HEK293T (cell line): Measurements from ENCODE around the gene SLC38A6.
A peak's percentile ranks its signal among the peaks of the same experiment; 100 is the strongest.

Source experiments
- CTCF ChIA-PET: fragments of 350-600 bp; formaldehyde crosslinking; extraction: SDS; loops from one replicate; lab custom pipeline; 2021; ENCODE audit warnings: antibody characterized with exemption, inconsistent platforms; lab: Yijun Ruan, JAX
- POLR2A ChIA-PET: fragments of 350-600 bp; formaldehyde crosslinking; extraction: SDS; loops from one replicate; lab custom pipeline; 2020; ENCODE audit warnings: antibody characterized with exemption, inconsistent platforms; lab: Yijun Ruan, JAX
- DNase-seq: peaks from one replicate; pipeline ENCODE4 v3.0.0; 2012; ENCODE audit warnings: mixed read lengths; ENCODE audit errors: extremely low spot score
- ARNT ChIP-seq: fragments of 450-650 bp; IDR thresholded peaks from 2 replicates; pipeline ENCODE4 v1.6.1; 2017; ENCODE audit warnings: mild to moderate bottlenecking
- BHLHE40 ChIP-seq: fragments of 450-650 bp; IDR thresholded peaks from 2 replicates; pipeline ENCODE4 v1.6.1; 2016; ENCODE audit warnings: mild to moderate bottlenecking, moderate library complexity, borderline replicate concordance
- CTBP1 ChIP-seq: fragments of 450-650 bp; IDR thresholded peaks from 2 replicates; pipeline ENCODE4 v1.6.1; 2016; ENCODE audit warnings: borderline replicate concordance
- ELF4 ChIP-seq: fragments of 450-650 bp; IDR thresholded peaks from 2 replicates; pipeline ENCODE4 v1.6.1; 2017; ENCODE audit warnings: antibody characterized with exemption
- FOXA1 ChIP-seq: fragments of 450-650 bp; IDR thresholded peaks from 2 replicates; pipeline ENCODE4 v1.6.1; 2016; ENCODE audit warnings: mild to moderate bottlenecking
- FOXK2 ChIP-seq: fragments of 450-650 bp; IDR thresholded peaks from 2 replicates; pipeline ENCODE4 v1.6.1; 2016; ENCODE audit warnings: mild to moderate bottlenecking
- FOXM1 ChIP-seq: fragments of 450-650 bp; IDR thresholded peaks from 2 replicates; pipeline ENCODE4 v1.6.1; 2017; ENCODE audit warnings: mild to moderate bottlenecking, borderline replicate concordance
- HDGF ChIP-seq: fragments of 450-650 bp; IDR thresholded peaks from 2 replicates; pipeline ENCODE4 v1.6.1; 2017; ENCODE audit warnings: antibody characterized with exemption, borderline replicate concordance
- L3MBTL2 ChIP-seq: fragments of 450-650 bp; conservative IDR thresholded peaks from 2 replicates; pipeline ENCODE4 v1.6.1; 2016; ENCODE audit warnings: mild to moderate bottlenecking
- LEF1 ChIP-seq: fragments of 450-650 bp; IDR thresholded peaks from 2 replicates; pipeline ENCODE4 v1.6.1; 2017; ENCODE audit warnings: mild to moderate bottlenecking, borderline replicate concordance
- NFRKB ChIP-seq: fragments of 450-650 bp; IDR thresholded peaks from 2 replicates; pipeline ENCODE4 v1.6.1; 2016; ENCODE audit warnings: mild to moderate bottlenecking, moderate library complexity
- SP1 ChIP-seq: fragments of 450-650 bp; IDR thresholded peaks from 2 replicates; pipeline ENCODE4 v1.6.1; 2017
- SUZ12 ChIP-seq: fragments of 450-650 bp; IDR thresholded peaks from 2 replicates; pipeline ENCODE4 v1.6.1; 2016; ENCODE audit warnings: mild to moderate bottlenecking
- TARDBP ChIP-seq: fragments of 450-650 bp; IDR thresholded peaks from 2 replicates; pipeline ENCODE4 v1.6.1; 2016
- ZNF384 ChIP-seq: fragments of 450-650 bp; IDR thresholded peaks from 2 replicates; pipeline ENCODE4 v1.6.1; 2016
- TF ChIP-seq, protein P1 (sequence below): fragments of 450-650 bp; IDR thresholded peaks from 2 replicates; pipeline ENCODE4 v1.6.1; 2016

Gene SLC38A6

DNA sequence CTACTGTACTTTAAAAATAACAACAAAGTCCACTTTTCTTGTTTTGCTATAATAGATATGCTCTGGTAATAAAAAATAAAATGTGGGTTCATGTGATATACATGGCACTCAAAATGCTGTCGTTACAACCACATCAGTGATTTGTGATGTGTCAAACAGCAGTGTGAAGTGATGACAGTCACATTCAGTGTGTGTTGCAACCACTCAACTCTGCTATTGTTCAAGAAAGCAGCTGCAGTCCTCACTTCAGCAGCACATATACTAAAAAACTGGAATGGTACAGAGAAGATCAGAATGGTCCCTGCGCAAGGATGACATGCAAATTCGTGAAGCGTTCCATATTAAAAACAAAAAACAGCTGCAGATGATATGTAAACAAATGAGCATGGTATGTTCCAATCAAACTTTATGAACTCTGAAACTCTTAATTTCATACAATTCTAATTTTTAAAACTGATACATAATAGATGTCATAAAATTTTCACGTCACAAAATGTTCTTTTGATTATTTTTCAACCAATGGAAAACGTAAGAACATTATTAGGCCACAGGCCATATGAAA, 6.9 kb upstream of the SLC38A6 start:
- POLR2A ChIA-PET: no interaction called here
- CTCF ChIA-PET: no interaction called here
- TF ChIP-seq ARNT: no peak
- no peak for DNase-seq

DNA sequence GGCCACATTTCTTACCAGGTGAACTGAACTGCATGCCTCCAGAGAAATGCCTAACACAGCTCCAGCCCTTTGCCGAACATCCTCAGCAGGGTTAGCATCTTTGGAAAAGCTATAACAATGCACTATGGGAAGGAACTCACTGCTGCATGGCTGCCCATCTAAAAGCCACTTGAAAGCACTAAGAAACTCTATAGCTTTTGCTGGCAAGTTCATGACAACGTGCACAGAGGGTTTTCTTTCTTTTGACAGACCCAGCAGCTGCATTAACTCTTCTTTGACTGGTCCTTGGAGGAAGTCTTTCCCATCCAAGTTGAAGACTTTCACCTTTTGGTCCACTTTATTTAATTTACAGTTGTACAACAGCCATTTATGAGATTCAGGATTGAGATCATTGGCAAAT, 5.5 kb upstream of the SLC38A6 start:
- POLR2A ChIA-PET: no interaction called here
- TF ChIP-seq FOXA1 (no peak), HDGF (no peak), NFRKB (no peak), BHLHE40 (no peak), SP1 (no peak), LEF1 (no peak), ARNT (no peak), FOXM1 (no peak), CTBP1 (no peak), L3MBTL2 (no peak), ZNF384 (no peak), TARDBP (no peak), SUZ12 (no peak), FOXK2 (no peak), ELF4 (no peak)
- TF ChIP-seq, protein P1, sequence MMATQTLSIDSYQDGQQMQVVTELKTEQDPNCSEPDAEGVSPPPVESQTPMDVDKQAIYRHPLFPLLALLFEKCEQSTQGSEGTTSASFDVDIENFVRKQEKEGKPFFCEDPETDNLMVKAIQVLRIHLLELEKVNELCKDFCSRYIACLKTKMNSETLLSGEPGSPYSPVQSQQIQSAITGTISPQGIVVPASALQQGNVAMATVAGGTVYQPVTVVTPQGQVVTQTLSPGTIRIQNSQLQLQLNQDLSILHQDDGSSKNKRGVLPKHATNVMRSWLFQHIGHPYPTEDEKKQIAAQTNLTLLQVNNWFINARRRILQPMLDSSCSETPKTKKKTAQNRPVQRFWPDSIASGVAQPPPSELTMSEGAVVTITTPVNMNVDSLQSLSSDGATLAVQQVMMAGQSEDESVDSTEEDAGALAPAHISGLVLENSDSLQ: no peak
- DNase-seq: no peak
- CTCF ChIA-PET: no interaction called here

DNA sequence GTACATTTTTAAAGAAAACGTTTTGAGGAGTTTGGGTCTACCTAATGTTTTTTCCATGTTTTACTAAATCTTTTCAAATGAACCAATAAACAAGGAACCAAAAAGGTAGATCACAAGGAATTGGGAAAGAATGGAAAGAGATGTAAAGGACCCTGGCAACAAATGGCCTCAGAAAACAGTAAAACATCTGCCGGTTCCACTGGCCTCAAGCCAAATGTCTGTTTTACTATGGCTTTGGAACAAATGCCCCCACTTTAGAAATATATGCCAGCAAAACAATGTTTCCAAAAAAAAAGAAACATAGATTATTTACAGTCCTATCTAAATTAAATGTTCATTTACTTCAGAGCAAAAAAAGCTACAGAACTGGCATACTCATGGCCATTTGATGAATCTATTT, 3.2 kb upstream of the SLC38A6 start:
- TF ChIP-seq FOXK2: no peak
- TF ChIP-seq, protein P1: no peak
- TF ChIP-seq ELF4: no peak
- no peak for TF ChIP-seq BHLHE40
- TF ChIP-seq ZNF384: no peak
- DNase-seq: no peak
- ChIA-PET POLR2A (no interaction called here), CTCF (no interaction called here)

DNA sequence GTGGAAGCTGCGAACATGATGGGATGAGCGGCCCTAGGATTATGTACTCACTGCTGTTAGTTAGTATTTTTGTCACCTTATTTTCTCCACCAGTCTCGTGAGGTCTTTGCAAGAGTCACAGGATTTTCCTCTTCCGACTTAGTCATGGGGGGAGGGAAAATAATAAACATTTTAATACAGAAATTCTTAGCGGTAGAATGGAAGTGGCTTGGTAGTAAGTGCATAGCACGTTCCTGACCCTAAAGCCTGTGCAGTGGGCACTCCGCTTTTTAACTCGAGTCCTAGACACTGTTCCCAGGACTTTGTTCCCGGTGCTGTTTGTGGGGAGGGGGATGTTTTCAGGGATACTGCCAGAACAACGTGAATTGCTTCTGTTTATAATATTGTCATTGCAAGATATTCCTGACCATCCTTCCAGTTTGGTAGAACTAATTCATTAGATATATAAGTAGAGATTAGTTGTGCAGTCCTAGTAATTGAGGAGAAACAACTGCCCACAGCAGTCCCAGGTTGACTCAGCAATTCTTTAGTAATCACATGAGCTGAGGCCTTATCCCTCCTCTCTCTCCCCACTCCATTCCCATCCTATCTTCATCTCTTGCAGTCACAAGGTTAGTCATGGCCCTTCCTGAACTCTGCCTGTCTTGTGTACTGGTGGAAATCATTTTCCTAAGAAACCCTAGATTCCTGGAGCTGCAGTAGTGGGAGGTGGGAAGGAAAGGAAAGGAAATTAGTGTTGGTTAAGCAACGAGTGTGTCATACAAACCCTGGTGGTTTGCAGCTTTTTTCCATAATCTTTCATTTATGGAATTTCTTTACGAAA, 799 bp downstream of the SLC38A6 start:
- CTCF ChIA-PET: interaction anchor here (0.6 kb wide), 1 partner anchor 60 kb away, joined by 5 read pairs; no protein-coding TSS in a partner anchor
- POLR2A ChIA-PET: interaction anchor here (0.6 to 2.3 kb wide), 17 partner anchors 14 to 650 kb away, joined by 3 to 12 read pairs (median 5); partner anchors contain the start of gene SIX4
- peak; percentile 10 for DNase-seq
- TF ChIP-seq ZNF384 (no peak), FOXK2 (no peak), SP1 (no peak), BHLHE40 (no peak), LEF1 (no peak), FOXA1 (no peak), FOXM1 (no peak), TARDBP (no peak), CTBP1 (no peak), ELF4 (no peak)

DNA sequence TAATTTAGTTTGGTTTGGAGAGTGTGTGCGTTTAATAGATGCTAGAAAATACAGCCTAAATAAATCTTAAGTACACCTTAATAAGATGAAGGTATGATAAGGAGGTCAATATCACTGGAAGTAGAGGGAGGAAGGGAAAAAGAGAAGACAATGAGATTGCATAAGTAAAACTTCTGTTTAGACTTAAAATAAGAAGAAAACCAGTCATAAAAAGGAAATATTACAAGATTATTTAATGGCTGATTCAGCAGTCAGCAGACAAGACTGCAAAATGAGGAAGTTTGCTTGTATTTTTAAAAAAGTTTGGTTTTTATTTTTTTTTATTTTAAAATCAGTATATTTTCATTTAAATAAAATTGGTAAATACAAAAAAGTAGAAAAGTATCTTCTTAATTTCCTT, 3.2 kb downstream of the SLC38A6 start:
- ChIA-PET POLR2A (no interaction called here), CTCF (no interaction called here)
- TF ChIP-seq SUZ12 (no peak), FOXA1 (no peak), CTBP1 (no peak), HDGF (no peak), SP1 (no peak), LEF1 (no peak), ARNT (no peak), TARDBP (no peak), NFRKB (no peak), FOXK2 (no peak), ZNF384 (no peak), L3MBTL2 (no peak)
- TF ChIP-seq, protein P1: no peak
- no peak for DNase-seq

GRCh38 chr14:60986500-60986899, 5.5 kb downstream of the SLC38A6 start:
- POLR2A ChIA-PET: no interaction called here
- CTCF ChIA-PET: no interaction called here
- no peak for DNase-seq
- TF ChIP-seq BHLHE40 (no peak), ZNF384 (no peak), L3MBTL2 (no peak), NFRKB (no peak), ELF4 (no peak), SP1 (no peak), HDGF (no peak), FOXM1 (no peak), FOXK2 (no peak), ARNT (no peak), SUZ12 (no peak), TARDBP (no peak), FOXA1 (no peak)
- TF ChIP-seq, protein P1: no peak
